GM18861 (cell line): Measurements from ENCODE around the gene DDX3X.
"Not testable (repeated sequence)": the region's sequence is repeated elsewhere in the genome, so short reads cannot be mapped to it uniquely, and the experiment has no call there.

Experiments
- ATAC-seq: cut with Tn5 transposase; IDR thresholded peaks from one replicate; pipeline ENCODE4 v1.9.1; 2021; ENCODE audit not compliant: unreplicated experiment

Gene DDX3X

DNA sequence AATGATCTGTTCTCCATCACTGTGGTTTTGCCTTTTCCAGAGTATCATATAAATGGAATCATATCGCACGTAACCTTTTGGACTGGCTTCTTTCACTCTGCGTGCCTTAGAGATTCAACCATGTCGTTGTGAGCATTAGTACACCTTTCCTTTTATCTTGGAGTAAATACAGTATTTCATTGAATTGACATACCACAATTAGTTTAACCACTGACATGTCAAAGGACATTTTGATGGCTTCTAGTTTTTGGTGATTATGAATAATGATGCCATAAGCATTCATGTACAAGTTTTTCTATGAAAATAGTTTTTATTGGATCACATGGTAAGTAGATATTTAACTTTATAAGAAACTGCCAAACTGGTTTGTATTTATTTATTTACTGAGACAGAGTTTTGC lies 35.2 kb downstream of the DDX3X start:
- no peak for ATAC-seq

DNA sequence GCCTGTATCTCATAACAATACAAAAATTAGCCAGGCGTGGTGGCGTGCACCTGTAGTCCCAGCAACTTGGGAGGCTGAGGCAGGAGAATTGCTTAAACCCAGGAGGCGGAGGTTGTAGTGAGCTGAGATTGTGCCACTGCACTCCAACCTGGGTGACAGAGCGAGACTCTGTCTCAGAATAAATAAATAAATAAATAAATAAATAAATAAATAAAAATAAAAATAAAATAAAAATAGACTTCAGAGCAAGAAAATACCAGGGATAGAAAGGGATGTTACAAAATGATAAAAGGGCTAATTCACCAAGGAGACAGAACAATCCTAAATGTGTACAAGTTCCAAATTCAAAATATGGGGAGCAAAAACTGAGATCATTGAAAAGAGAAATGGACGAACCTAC lies 37.6 kb downstream of the DDX3X start:
- ATAC-seq: not testable (repeated sequence)

DNA sequence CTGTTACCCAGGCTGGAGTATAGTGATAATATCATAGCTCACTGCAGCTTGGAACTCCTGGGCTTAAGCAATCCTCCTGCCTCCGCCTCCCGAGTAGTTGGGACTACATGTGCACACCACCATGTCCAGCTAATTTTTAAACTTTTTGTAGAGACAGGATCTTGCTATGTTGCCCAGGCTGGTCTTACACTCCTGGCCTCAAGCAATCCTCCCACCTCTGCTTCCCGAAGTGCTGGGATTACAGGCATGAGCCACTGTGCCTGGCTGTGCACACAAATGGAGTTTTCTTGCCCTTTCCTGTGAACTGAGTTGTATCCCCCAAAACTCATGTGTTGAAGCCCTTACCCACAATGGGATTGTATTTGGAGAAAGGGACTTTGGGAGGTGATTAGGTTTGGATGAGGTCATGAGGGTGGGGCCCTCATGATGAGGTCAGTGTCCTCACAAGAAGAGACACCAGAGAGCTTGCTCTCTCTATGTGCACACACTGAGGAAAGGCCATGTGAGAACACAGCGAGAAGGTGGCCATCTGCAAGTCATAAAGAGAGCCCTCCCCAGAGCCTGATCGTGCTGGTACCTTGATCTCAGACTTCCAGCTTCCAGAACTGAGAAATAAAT lies 40.1 kb downstream of the DDX3X start:
- ATAC-seq: no peak

DNA sequence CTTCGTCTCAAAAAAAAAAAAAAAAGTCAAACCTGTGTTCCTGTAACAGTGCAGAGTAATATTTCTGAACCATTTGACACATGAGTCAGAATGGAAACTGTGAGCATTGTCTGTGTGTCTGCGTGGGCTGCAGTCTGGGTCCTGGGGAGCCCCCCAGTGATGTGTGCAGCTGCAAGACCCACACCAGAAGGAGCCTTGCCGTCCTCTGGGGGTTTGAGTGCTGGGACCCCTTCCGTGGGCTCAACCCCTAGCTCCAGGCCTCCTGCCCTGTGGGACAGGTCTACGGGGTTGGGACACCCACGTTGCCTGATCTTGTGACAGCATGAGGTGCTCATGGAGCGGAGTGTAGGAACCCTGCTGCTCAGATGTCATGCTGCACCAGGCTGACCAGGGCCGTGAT lies 43.7 kb downstream of the DDX3X start:
- no peak for ATAC-seq

DNA sequence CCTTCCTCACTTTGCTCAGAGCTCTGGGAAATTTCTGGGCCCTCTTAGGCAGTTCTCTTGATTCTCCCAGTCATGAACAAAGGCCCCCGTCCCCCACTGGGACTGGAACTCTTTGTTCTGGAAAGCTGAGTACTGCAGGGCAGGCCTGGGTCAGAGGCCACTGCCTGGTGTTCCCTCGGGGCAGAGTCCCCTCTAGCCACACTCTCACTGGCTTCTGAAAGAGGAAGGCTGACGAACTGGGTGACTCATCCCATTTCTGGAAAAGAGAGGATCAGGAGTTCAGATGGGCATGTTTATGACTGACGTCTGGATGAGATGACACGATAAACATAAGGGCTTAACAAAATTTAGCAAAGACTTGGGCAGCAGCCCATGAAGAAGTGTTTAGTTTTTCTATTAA lies 47.7 kb downstream of the DDX3X start:
- no peak for ATAC-seq

DNA sequence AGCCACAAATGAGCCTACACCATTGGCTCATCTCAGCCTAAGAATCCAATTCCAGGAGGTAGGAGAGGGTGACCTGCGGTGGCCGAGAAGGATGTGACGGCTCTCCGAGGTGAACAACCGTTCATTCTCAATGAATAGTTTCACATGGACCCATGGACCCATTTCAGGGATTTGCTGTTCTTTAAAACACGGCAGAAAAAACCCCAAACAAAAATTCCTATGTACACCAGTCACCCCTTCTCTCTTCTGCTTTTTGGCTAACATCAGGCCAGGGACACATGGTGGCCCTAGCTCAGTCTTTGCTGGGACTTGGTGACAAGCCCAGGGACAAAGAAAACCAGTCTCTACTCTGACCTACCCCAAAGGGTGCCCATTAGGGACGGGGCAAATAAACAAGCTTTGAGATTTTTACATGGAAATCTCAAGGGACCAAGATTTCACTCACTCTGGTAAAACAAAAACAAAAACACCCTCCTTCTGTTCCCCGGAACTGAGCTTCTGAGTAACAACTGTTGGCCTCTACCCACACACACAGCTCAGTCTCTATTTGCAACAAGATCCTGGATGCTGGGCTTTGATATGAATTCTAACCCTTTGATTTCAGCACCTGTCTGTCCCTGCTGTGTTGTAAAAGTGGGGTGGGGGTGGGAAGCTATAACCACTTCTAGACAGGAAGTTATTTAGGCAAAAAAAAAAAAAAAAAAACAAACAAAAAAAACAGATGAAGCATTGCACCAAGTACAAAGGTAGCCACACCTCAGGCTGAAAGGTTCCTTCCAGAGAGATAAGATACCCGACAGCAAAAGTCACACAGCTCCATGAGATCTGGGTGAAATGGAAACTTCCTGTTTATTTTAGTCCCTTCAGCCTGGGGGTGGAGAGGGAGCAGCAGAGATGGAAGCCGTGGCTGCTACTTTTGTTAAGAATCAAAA lies 49.0 kb downstream of the DDX3X start:
- ATAC-seq: no peak

DNA sequence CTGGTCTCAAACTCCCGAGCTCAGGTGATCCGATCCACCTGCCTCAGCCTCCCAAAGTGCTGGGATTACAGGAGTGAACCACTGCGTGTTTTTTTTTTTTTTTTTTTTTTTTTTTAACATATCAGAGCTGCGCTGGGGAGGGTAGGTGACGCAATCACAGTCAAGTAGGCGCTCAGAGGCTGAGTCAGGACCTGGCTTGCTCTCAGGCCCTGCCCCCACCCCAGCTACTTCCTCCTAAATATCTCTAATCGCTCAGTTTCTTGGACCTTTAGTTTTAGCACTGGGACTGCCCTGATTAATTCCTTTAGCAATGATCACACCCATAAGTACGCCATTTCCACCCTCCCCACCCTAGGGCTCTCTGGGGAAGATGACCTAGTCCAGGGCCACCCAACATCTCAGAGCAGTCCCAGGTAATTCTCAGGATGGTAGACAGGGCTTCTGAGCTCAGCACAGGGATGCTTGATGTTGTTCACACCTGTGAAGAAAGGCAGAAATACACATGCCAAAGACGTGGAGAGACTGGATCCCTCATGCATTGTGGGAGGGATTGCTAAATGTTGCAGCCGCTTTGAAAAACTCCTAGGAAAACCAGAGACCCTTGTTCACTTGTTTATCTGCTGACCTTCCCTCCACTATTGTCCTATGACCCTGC lies 50.2 kb downstream of the DDX3X start:
- no peak for ATAC-seq

DNA sequence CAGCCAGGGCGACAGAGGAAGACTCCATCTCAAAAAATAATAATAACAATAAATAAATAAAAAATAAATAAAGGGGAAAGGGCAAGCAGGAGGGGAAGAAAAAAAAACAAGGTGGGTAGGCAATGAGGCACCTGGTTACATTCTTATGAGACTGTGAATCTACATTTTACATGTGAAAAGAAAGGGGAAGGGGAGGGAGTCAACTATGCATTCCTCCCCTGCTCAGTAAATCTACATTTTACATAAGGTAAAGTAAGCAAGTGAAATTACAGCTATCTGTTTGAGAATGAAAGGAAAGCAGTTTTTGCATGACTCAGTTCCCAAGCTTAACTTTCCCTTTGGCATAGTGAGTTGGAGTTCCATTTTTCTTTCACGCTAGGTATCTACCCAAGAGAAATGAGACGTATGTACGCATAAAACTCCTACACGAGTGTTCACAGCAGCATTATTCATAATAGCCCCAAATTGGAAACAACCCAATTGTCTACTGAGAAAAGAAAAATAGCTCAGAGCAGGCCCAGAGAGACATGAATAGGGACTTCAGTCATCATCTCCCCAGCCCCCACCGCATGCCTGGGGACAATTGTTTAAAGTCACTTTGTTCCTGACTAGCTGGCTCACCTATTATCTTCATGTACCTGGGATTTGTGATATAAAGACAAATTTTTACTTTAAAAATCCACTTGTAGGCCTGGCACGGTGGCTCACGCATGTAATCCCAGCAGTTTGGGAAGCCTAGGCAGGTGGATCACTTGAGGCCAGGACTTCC lies 52.4 kb downstream of the DDX3X start:
- ATAC-seq: no peak

DNA sequence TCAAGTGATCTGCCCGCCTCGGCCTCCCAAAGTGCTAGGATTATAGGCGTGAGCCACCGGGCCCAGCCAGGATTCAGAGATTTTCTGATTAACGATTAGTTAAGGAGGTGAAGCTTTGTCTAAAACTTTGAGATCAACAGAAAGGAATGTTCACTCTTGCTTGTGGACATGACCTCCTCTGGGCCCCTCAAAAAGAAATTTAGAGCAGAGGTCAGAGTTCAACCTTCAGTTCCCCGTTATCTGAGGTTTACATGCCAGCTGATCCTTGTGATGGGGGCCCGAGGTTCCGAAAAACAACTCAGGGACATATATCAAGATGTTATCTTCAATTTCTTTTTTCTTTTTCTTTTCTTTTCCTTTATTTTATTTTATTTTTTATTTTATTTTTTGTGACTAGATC lies 54.6 kb downstream of the DDX3X start:
- ATAC-seq: no peak

DNA sequence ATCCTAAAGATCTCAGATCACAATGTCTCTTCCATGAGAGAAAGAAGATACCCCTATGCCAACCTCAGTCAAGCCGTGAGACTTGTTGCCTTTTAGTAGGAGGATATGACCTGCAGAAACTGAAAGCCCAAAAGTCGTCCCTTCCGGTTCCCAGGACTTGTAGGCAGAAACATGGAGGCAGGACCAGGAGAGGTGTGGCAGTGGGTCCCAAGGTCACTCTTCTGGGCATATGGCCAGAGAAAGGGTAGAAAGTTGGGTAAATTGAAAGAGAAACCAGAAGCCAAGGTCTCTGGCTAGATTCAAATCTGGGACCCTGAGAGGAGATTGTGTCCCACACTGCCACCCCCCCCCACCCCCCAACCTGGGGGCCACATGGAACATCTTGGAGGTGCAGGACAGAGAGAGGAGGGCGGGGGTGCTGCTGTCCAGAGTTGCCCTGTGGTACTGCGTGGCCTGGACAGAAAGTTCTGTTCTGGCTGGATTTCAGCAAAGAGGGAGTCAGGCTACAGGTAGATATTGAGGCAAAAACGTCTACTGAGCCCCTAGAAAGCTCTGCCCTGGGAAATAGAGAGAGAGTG lies 55.4 kb downstream of the DDX3X start:
- ATAC-seq: no peak

DNA sequence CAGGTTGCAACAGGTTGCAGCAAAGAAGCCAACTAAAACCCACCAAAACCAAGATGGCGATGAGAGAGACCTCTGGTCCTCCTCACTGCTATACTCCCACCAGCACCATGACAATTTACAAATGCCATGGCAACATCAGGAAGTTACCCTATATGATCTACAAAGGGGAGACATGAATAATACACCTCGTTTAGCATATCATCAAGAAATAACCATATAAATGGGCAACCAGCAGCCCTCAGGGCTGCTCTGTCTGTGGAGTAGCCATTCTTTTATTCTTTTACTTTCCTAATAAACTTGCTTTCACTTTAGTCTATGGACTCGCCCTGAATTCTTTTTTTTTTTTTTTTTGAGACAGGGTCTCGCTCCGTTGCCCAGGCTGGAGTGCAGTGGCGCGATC lies 56.6 kb downstream of the DDX3X start:
- ATAC-seq: not testable (repeated sequence)

DNA sequence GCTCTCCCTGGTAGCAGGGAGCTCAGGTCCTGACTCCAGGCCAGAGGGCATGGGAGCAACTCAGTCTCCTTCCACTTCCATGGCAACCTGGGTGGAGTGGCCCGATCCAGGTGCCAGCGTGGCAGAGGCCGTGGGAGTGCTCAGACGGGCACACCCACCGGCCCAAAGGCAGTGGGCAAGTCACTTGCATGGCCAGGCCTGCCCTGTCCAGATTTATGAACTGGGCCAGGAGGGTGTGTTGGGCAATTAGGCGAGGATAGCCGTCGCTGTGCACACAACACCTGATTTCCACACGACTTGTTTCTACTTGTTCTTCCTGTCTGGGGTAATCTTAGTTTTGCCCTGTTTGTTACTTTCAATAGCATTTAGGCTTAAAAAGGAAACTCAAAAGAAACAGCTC lies 57.6 kb downstream of the DDX3X start:
- ATAC-seq: no peak

DNA sequence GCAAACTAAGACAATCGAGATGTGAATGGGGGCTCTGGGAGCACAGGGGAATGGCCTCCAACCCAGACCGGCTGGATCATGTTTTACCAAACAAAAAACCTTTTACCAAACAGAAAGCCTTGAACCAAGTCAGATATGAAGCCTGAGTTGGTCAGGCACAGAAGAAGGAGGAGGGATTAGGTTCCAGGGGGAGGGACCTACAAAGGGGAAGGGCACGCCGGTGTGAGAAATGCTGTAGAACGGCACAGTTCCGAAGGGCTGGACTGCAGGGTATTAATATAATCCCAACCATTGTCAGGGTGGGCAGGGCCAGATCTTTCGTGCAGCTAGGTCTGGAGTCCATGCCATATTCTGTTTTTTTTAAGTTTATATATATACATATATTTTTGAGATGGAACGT lies 60.3 kb downstream of the DDX3X start:
- no peak for ATAC-seq

DNA sequence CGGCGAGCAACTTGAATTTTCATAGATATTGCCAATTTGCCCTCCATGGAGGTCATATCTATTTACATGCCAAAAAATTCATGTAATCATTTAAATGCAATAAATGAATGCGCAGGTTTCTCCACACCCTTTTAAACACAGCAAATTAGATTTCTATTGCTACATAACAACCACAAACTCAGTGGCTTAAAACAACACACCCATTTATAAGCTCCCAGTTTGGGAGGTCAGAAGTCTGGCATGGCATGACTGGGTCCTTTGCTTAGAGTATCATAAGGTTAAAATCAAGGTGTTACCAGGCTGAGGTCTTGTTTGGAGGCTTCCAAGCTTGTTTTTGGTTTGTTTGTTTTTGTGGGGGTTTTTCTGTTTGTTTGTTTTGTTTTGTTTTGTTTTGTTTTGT lies 63.3 kb downstream of the DDX3X start:
- ATAC-seq: no peak

DNA sequence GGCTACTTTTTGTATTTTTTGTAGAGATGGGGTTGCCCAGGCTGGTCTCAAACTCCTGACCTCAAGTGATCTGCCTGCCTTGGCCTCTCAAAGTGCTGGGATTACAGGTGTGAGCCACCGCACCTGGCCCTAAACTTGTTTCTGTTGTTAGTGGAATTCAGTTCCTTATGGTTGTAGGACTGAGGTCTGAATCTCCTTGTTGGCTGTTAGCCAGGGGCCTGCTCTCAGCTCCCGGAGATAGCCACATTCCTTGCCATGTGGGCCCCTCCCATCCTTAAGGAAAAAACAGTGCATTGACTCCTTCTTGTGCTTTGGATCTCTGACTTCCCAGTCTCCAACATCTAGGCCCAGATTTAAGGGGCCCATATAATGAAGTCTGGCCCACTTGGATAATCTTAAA lies 63.8 kb downstream of the DDX3X start:
- no peak for ATAC-seq

DNA sequence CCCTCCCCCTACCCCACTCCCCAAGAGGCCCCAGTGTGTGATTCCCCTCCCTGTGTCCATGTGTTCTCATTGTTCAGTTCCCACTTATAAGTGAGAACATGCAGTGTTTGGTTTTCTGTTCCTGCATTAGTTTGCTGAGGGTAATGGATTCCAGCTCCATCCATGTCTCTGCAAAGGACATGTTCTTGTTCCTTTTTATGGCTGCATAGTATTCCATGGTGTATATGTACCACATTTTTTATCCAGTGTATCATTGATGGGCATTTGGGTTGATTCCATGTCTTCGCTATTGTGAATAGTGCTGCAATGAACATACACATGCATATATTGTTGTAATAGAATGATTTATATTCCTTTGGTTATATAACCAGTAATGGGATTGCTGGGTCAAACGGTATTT lies 68.6 kb downstream of the DDX3X start:
- ATAC-seq: not testable (repeated sequence)

DNA sequence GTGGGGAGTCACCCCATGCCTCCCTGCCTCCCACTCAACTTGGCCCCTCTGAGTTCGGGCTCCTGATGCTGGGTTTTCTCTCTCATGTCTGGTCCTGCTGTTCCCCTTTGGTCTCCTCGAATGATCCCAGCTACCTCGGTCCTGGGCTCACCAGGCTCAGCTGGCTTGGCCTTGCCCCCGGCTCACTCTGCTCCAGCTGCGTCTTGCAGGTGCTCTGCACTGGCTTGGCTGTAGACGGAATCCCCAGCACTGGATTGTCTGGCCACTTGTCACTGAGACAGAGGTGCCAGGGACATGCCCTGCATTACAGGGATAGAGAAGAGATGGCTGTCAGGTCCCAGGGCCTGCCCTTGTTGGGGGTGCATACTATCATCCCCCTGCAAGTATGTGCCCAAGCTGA lies 71.6 kb downstream of the DDX3X start:
- no peak for ATAC-seq

DNA sequence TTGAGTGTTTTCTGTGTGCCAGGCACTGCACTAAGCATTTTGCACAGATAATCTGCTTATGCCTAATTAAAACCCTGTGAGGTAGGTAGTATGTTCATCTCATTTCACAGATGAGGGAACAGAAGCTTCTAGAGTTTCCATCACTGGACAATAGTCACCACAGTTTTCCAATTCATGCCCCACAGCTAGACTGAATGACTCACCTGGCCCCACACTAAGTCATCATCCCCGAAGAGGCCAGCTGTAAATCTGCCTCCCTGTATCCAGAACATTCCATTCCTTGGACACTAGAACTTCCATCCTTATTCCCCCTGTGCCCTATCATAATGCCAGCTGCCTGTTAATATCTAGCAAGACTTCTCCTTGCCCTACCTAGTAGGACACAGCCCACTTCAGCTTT lies 72.2 kb downstream of the DDX3X start:
- no peak for ATAC-seq

DNA sequence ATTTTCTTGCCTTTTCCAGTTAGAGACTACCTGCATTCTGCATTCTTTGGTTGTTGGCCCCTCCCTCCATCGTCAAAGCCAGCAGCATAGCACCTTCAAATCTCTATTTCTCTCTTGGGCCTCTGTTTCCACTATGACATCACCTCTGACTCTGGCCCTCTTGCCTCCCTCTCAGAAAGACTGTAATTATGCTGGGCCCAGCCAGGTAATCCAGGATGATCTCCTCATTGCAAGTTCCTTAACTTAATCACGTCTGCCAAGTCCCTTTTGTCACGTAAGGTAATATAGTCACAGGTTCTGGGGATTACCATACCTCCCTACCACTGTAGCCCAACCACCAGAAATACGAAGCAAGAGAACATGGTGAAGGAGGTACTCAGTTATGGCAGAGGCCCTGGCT lies 73.9 kb downstream of the DDX3X start:
- no peak for ATAC-seq

DNA sequence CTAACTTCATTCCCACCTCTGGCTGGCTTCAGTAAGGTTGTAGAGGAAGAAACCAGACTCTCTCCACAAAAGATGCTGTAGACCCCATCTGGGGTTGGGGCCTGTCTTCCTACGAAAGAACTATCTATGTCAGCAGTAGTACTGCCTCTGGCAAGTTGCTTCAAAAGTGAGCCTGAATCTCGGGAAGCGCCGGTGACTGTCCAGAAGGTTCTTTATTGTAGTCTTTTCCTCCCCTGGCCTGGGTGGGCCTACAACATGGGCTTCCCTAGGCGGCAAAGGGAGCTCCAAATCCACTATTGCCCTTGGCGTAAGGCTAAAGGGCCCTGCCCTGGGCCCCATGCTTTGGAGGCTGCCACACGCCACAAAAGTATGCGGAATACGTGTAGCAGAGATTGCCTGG lies 74.6 kb downstream of the DDX3X start:
- no peak for ATAC-seq

DNA sequence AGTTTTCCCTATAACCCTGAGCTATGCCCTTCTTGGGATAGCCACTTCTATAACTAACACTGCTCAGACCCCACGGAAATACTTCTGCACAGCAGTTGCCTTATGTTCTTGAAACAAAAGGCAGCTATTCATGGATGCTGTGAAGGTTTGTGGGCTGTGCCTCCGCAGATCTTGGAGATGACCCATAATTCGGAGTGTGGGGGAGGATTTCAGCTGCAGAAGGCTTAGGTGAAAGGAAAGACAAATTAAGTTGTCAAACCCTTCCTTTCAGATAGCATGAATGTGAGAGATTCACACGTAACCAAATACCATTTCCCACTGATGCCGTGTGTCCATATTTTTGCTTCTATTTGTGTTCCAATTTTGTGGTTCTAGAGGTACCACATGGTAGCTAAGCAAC lies 75.0 kb downstream of the DDX3X start:
- ATAC-seq: no peak
